GM21526 (cell line): ENCODE measurements around the gene ATF7.
"Not testable (repeated sequence)": the region's sequence is repeated elsewhere in the genome, so short reads cannot be mapped to it uniquely, and the experiment has no call there.

Experiments used
- ATAC-seq: cut with Tn5 transposase; IDR thresholded peaks from one replicate; pipeline ENCODE4 v1.9.1; 2021; ENCODE audit warnings: moderate library complexity; ENCODE audit not compliant: unreplicated experiment, low FRiP score

Gene ATF7

DNA sequence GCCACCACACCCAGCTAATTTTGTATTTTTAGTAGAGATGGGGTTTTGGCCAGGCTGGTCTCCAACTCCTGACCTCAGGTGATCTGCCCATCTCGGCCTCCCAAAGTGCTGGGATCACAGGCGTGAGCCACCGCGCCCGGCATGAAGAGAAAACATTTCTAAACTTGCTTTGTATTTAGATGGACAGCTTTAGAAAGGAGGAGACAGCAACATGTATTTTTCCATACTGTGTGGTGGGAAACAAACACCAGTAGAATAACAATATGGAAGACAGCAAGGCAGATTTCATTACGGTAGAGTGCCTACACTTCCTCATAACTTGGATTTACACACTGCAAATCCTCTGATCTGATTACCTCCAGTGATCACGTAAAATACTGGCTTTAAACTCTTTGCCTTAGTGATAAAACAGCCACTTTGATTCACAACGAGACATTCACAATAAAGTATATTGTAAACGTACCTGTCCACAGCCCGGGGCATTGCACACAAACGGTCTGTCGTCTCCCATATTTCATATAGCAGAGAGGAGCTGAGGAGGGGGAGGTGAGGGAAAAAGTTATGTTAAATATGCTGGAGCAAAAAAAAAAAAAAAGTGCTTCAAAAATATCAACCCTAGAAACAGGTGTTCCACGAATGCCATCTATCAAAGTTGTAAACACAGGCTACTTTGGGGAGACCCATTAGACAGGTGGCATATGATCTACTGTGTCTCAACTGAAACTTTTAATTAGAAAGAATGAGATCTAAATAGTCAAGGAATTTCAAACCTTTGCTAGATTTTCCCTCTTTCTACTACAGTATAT is 25.5 kb downstream of the ATF7 start:
- ATAC-seq = no peak

DNA sequence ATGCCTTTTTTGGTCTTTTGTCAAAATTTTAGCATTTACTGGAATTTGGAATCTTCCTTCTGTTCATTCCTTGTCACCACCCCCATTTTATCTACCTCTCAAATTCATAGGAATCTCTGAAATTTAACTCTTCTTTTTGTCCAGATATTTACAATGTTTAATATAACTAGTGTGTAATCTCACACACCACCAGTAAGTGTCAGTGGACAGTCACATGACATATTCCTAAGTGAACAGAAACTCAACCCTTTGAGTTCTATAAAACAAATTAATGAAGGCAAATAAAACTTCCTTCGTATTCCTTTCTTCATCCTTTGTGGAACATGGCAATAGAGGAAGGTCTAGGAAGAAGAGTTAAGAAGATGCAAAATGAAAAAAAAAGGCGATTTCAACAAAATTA is 26.6 kb downstream of the ATF7 start:
- no peak for ATAC-seq

DNA sequence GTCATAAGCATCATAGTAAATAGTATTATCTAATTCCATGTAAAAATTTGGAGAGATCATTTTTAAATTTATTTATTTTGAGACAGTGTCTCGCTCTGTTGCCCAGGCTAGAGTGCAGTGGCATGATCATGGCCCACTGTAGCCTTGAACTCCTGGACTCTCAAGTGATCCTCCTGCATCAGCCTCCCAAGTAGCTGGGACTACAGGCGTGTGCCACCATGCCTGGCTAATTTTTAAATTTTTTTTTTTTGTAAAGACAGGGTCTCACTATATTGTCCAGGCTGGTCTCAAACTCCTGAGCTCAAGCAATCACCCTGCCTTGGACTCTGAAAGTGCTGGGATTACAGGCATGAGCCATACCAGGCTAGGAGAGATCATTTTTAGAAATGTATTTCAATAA is 27.2 kb downstream of the ATF7 start:
- not testable (repeated sequence) for ATAC-seq

DNA sequence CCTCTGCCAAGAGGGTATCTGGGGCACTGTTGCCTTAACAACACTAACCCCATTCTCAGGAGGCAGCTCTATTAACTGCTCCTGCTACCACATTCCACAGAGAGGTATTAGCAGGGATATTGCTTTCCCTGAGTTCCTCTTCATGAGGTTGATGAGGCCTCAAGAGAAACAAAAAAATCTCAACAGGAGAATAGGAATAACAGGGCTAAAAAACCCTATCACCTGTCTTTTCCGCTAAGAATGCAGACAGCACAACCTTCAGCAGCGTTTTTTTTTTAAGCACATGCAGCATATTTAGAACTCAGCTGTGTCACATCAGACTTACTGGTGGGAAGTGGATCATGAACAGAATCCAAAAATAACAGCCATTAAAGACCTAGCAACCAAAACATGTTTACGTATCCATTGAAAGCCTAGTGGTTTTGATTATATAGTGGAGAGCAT is 29.2 kb downstream of the ATF7 start:
- no peak for ATAC-seq

DNA sequence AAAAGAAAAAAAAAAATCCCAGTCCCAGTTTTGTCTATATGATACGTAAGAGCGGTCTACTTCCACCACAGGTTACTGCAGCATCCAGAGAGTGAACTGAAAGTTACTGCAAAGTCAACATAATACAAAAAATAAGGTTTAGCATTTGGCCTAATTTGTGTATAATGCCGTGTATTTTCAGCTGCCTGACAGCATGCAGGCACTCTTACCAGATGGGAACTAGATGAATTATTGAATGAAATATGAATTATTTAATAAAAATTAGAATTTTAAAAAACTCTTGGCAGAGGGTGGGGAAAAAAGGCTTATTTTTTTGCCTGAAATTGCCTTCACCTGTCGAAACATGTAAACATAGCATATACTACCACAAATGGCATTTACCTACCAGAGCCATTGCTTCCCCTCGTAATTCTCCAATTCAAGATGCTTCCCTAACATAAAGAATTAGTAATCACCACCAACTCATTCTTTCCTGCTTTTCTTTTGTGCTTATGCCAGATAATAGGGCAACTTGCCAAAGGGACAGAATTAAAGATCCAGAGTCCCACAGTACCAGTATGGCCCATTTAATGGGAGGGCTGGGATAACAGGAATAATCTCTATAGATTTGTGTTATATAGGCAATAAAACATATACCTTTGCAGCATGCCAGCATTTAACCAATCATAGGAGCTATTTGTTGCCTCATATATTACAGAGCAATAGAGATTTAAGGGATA is 31.1 kb downstream of the ATF7 start:
- ATAC-seq = no peak

DNA sequence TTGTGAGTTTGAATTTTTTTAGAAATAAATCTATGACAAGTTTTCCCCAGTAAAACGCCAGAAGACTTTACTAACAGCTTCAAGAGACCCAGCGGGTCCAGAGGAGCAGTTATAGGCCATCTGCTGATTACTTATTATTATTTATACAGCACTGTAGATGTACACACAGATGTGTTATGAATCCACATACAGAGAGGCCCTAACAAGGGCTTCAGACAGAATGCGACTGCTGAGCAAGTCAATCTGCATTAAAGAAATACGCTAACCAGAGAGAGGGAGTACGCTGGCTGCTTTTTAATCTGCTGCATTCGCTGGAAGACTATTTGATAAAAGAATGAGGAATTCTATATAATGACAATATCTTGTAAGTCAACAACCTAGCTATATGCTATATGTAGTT is 32.5 kb downstream of the ATF7 start:
- no peak for ATAC-seq

DNA sequence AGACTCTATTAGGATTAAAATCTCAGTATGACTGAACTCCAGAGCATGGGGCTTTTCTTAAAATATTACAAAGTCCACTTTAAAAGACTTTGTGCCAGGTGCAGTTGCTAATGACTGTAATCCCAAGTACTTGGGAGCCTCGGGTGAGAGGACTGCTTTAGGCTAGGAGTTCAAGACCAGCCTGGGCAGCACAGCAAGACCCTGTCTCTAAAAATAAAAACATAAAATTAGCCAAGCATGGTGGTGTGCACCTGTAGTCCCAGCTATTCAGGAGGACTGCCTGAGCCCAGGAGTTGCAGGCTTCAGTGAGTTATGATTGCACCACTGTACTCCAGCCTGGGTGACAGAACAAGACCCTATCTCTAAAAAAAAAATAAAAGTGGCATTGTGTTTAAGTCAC is 33.2 kb downstream of the ATF7 start:
- ATAC-seq = no peak

DNA sequence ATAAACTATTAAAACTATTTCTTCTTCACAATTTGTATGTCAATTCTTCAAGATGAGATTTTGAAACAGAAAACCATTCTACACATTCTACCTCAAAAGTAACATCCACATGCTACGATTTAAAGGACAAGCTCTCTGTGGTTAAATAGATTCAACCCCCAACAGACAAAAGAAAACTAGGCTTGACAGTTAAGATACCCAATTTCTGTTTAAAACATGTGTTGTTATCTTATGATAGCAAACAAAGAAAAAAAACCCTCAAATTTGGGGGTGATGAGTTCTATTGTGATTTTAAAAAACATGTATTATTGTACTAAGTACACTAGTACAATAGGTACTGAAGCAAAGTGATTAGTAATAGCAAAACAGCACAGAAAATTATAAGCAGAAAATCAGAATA is 33.8 kb downstream of the ATF7 start:
- ATAC-seq = no peak

DNA sequence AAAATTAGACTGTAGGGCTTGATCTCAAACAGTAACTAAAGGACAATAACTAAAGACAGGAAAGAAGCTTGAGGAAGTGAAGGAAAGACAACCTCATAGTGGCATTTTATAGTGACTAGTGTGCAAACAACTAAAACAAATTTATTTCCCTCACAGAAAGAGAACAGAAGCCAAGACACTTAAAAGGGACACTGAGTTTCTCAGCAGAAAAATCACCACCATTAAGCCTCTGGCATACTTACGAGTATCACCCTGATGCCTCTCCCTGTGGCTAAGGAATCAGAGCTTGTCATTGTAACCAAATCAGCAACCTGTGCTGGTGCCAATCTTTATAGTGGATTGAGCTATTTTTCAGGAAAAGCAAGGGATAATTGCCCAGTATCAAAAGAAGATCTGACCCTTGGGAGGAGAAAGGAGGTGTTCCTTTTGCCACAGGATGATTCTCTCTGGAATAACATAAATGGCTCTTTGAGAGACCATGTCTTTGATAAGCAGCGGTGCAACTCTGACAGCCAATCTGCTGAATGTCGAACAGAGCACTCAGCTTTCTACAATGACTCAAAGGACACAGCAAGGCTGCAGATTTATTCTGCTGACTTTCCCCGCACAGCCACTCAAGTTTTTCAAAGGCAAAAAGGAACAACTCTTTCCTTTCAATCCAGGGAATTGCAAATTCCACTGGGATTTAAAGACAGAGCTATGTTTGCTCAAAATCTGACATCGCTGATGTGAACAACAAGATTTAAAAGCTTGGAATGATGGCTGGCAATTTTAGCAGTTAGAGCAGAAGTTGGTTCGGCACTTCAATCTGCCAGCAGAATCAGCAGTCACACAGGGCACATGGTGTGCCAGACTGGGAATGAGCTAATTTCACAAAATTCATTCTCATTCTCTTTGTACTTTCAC is 34.6 kb downstream of the ATF7 start:
- ATAC-seq = no peak

DNA sequence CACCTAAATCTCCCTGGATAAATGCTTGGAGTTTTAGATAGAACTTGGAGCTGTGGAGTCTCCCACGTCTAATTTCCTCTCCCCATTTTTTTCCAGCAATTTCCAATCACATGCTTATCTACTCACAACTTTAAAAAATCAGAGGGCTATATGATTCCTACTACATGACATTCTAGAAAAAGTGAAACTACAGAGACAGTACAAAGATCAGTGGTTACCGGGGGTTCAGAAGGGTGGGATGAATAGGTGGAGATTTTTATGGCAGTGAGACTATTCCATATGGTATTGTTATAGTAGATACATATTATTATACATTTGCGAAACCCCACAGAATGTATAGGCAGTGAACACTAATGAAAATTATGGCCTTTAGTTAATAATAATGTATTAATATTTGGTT is 35.5 kb downstream of the ATF7 start:
- no peak for ATAC-seq

DNA sequence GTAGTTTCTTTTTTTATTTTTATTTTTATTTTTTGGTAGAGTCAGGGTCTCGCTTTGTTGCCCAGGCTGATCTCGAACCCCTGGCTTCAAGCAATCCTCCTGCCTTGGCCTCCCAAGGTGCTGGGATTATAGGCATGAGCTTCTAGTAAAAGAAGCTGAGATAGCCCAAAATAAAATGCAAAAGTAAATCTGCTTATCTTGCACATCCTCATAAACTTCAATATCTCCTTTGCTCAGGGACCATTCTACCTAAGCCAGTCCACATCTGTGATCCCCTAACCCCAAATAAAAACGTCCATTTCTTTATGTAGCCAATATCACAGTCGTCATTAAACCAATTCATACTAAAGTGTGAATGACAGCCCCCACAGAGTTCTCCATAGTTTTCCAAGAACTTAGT is 36.3 kb downstream of the ATF7 start:
- ATAC-seq = no peak

DNA sequence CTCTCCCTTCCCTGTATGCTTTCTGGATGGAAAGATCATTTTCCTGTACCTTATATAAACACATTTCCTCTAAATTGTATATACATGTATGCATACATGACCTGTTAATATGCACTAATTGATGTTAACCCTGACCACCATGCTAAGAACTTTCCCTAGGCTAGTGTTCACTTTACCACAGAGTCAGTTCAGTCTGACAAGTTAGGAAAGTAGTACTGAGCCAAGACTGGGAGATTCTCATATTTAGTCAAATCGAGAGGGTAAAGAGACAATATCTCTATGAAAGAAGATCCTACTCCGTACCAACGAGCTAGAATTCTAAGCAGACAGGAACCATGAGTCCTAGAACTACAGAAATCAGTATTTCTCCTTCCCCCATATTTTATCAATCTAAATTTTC is 36.8 kb downstream of the ATF7 start:
- no peak for ATAC-seq

DNA sequence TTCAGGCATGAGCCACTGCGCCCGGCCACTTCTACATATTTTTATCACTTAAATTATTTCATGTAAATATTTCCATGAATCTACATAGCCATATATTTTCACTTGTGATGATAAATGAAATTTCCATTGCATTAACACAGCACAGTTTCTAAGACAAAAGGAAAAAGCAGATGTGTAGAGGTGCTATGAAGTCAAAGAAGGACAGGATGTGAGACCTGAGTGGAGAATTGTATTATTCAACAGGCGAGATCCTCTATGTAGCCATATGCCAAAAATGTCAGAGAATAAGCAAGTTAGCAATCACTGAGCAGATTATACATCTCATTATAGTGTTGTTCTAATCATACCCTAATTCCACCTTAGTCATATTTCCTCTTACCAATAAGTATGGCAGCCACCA is 38.1 kb downstream of the ATF7 start:
- no peak for ATAC-seq

DNA sequence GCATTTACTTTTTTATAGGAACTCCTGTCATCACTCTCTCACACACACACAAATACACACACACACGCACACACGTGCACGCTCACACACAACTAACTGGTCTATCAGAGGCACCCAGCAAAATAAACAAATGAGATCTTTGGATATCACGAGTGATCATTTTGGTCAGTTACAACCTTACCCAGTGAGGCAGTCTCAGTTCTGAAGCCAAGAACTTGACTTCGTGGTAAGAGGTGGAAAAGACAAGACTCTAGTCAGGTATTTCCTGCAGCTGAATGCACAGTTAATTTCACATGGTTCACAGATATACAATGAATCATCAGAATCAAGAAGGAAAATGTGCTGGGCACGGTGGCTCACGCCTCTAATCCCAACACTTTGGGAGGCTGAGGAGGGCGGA is 39.4 kb downstream of the ATF7 start:
- ATAC-seq = no peak

DNA sequence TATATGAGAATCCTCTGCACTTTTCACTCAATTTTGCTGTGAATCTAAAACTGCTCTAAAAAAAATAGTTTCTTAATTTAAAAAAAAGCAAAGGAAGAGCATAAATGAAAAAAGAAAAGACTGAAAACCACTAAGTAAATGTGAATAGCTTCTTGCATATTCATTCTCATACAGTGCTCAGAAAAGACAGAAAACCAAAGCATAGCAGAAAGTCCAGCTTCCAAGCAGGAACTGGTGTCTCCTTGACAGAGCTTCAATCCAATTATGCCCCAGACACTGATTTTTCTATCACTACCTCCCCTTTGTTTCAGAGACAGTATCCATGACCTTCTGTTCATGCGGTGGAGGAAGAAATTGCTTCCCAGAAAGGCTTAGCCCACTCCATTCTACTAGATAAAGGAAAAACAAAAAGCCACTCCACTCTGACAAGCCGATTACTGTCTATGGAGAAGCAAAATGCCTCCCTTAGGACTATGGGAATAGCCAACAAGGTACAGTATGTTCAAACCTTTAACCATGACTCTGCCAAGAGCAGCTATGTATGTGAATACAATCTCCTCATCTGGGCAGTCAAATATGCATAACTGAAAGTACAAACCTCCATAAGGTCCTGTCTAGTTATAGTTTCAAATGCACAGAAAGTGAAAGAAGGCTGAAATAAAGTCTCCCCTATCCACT is 40.6 kb downstream of the ATF7 start:
- peak; percentile 69 for ATAC-seq

DNA sequence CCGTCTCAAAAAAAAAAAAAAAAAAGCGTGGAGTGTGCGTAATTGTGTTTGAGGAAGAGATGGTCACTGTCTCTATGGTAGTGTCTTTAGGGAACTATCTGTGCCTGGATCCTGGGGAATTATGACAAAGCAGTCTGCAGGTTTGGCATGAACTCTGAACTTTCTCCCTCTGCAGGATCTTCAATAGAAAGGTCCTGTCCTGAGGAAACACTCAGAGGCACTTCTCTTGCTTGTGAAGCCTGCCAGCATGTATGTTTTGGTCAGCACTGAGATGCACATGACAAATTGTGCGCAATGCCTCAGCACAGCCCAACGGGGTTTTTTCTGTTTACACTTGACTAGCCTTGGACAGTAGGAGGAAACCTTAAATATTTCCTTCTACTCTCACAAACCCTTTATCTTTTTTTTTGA is 46.6 kb downstream of the ATF7 start:
- no peak for ATAC-seq

DNA sequence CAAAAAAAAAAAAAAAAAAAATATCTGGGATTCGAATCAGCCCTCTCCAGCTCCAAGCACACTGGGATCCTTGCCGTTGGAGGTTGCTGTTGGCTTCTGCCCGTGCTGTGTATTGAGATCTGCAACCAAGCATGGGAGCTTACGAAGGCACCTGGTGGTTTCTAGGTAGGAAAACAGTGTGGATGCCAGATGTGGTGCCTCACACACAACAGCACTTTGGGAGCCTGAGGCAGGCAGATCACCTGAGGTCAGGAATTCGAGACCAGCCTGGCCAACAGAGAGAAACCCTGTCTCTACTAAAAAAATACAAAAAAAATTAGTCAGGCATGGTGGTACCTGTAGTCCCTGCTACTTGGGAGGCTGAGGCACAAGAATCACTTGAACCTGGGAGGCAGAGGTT is 47.4 kb downstream of the ATF7 start:
- ATAC-seq = no peak

DNA sequence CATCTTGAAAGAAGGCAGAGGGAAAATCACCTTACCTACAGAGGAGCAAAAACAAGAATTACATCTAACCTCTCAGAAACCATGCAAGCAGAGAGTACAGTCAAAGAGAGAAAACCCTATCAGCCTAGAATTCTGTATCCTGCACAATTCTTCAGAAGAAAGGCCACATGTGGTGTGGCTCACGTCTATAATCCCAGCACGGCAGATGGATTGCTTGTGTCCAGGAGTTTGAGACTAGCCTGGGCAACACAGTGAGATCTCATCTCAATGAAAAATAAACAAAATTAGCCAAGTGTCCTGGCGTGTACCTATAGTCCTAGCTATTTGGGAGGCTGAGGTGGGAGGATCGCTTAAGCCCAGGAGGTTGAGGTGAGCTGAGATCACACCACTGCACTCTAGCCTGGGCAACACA is 48.2 kb downstream of the ATF7 start:
- no peak for ATAC-seq

DNA sequence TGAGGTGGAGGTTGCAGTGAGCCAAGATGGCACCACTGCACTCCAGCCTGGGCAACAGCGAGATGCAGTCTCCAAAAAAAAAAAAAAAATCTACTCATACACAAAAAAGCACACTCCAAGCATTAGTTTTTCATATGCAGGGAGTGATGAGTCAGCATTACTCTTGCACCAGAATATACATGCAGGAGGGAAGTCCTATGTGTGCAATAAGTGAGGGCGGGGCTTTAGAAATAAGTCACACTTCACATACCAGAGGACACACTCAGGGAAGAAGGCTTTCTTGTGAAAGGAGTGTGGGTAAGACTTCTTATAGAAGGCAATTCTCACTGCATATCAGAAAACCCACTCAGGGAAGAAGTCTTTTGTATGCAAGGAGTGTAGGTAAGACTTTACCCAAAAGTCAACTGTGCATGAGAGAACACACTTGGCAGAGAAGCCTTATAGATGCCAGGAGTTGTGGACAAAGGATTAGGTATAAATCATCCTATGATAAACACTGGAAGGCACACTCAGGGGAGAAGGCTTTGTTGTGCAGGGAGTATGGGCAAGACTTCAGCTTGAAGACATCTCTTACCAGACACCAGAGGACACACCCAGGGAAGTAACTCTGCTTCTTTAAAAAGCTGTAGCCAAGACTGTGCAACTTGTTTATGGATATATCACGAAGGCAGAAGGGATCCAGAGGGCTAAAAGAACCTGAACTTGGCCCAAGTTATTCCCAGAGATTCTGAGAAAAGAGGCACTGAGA is 50.5 kb downstream of the ATF7 start:
- no peak for ATAC-seq
